Tibial nerve (tissue), 4 donors: Measurements from ENCODE around the gene CARD11. TPM values are rescaled to one million over a fixed set of nuclear protein-coding genes. Genes with fewer than 3 reads are reported as not detected.

Experiments used
- DNase-seq, 2 donors: peaks; one replicate each; pipeline ENCODE4 v3.0.0-alpha.2; 2019; ENCODE audit warnings: low spot score in 2 of 2
- H3K27ac ChIP-seq, 4 donors: fragments of 200-600 bp; sonication (generic) in 3 of 4; one replicate each; pipeline ENCODE4 v1.5.1; 2017 to 2019; ENCODE audit warnings: mild to moderate bottlenecking in 1 of 4
- H3K27me3 ChIP-seq, 2 donors: fragments of 200-600 bp; sonication (generic) in 1 of 2; one replicate each; pipeline versions ENCODE4 v1.5.1 to v1.6.0; 2017 to 2019
- H3K36me3 ChIP-seq, 3 donors: fragments of 200-600 bp; sonication (generic); one replicate each; pipeline ENCODE4 v1.5.1; 2018 to 2019
- H3K4me1 ChIP-seq, 4 donors: fragments of 200-600 bp; sonication (generic) in 3 of 4; one replicate each; pipeline ENCODE4 v1.5.1; 2017 to 2019
- H3K4me3 ChIP-seq, 4 donors: fragments of 200-600 bp; sonication (generic) in 3 of 4; one replicate each; pipeline ENCODE4 v1.5.1; 2017 to 2019; ENCODE audit warnings: mild to moderate bottlenecking in 1 of 4, moderate library complexity in 1 of 4
- H3K9me3 ChIP-seq, 4 donors: fragments of 200-600 bp; sonication (generic) in 3 of 4; one replicate each; pipeline ENCODE4 v1.5.1; 2017 to 2019
- CTCF ChIP-seq, 5 experiments: fragments of 200-600 bp in 3 of 5; fragments of 450-650 bp in 2 of 5; sonication (generic) in 3 of 5; IDR thresholded peaks; one replicate each; pipeline ENCODE4 v1.5.1; 2016 to 2019; ENCODE audit warnings: antibody characterized with exemption in 5 of 5, mild to moderate bottlenecking in 3 of 5, moderate library complexity in 2 of 5
- EP300 ChIP-seq, 2 donors: sonication (generic); formaldehyde crosslinking; IDR thresholded peaks; one replicate each; pipeline ENCODE4 v1.6.1; 2017; ENCODE audit warnings: antibody characterized with exemption in 2 of 2, mild to moderate bottlenecking in 1 of 2
- POLR2A ChIP-seq, 2 donors: fragments of 450-650 bp; IDR thresholded peaks; one replicate each; pipeline ENCODE4 v1.6.1; 2017; ENCODE audit warnings: antibody characterized with exemption in 2 of 2, mild to moderate bottlenecking in 2 of 2, moderate library complexity in 2 of 2
- WGBS, 2 donors: methylation state at CpG; one replicate each; pipeline ENCODE4 v1.1.5; 2018; 5-methylcytosine and 5-hydroxymethylcytosine counted together
- total RNA-seq, 4 donors: library from RNA; depleted of rRNA; stranded (reverse); fragments of >200 nt; gene quantifications; one replicate each; pipeline ENCODE4 v1.1.0, GENCODE V29; 2016

CARD11 gene
- total RNA-seq, 4 donors from 2014 or later, result 2.0 to 4.8 (median 3.1) TPM

GRCh38 chr7:2939193-2939885 is 104.3 kb downstream of the CARD11 start:
- H3K4me1 ChIP-seq, result no peaks in the 10 kb centered on the region
- H3K27me3 ChIP-seq, result no peaks in the 10 kb centered on the region
- DNase-seq, result no peak
- WGBS, 2 donors, result 79 to 83% methylated on average over 13 of the region's 13 CpGs
- TF ChIP-seq EP300 (IDR thresholded peaks at IDR 0.05) (no peak), POLR2A (IDR thresholded peaks at IDR 0.05) (no peak), CTCF (IDR thresholded peaks at IDR 0.05) (no peak)
- H3K27ac ChIP-seq, result no peak overlapping the region
- H3K4me3 ChIP-seq, result no peak overlapping the region
- H3K36me3 ChIP-seq, result no peaks in the 10 kb centered on the region
- peaks cover 0 to 6% (median 0%) of the 10 kb centered on the region in 4 donors for H3K9me3 ChIP-seq

- no peaks in the 10 kb centered on the region for H3K36me3 ChIP-seq
- no peak overlapping the region for H3K27ac ChIP-seq
- no peak overlapping the region for H3K4me3 ChIP-seq
- peaks cover 0 to 6% (median 0%) of the 10 kb centered on the region in 4 donors for H3K9me3 ChIP-seq
- TF ChIP-seq EP300 (IDR thresholded peaks at IDR 0.05) (no peak), CTCF (IDR thresholded peaks at IDR 0.05) (no peak), POLR2A (IDR thresholded peaks at IDR 0.05) (no peak)
- 56 to 72% methylated on average over 15 to 18 of the region's 19 CpGs for WGBS, 2 donors
- no peak for DNase-seq
- no peaks in the 10 kb centered on the region for H3K4me1 ChIP-seq
- no peaks in the 10 kb centered on the region for H3K27me3 ChIP-seq
Observed at GRCh38 chr7:2938514-2939192, 105.0 kb downstream of the CARD11 start.

- peaks cover 0 to 6% (median 0%) of the 10 kb centered on the region in 4 donors for H3K9me3 ChIP-seq
- no peaks in the 10 kb centered on the region for H3K4me1 ChIP-seq
- H3K36me3 ChIP-seq, result no peaks in the 10 kb centered on the region
- H3K27me3 ChIP-seq, result no peaks in the 10 kb centered on the region
- TF ChIP-seq POLR2A (IDR thresholded peaks at IDR 0.05) (no peak), CTCF (IDR thresholded peaks at IDR 0.05) (no peak), EP300 (IDR thresholded peaks at IDR 0.05) (no peak)
- DNase-seq, result no peak
- H3K27ac ChIP-seq, result no peak overlapping the region
- H3K4me3 ChIP-seq, result no peak overlapping the region
- 85 to 88% methylated on average over 17 to 18 of the region's 19 CpGs for WGBS, 2 donors
Observed at GRCh38 chr7:2937701-2938513, 105.8 kb downstream of the CARD11 start.

- 85 to 87% methylated on average over 26 to 29 of the region's 29 CpGs for WGBS, 2 donors
- TF ChIP-seq EP300 (IDR thresholded peaks at IDR 0.05), result no peak
- TF ChIP-seq POLR2A (IDR thresholded peaks at IDR 0.05), result no peak
- TF ChIP-seq CTCF (IDR thresholded peaks at IDR 0.05), result no peak
- no peak for DNase-seq
- H3K4me1 ChIP-seq, result no peaks in the 10 kb centered on the region
- H3K4me3 ChIP-seq, result no peak overlapping the region
- H3K27ac ChIP-seq, result no peak overlapping the region
- no peaks in the 10 kb centered on the region for H3K27me3 ChIP-seq
- no peaks in the 10 kb centered on the region for H3K36me3 ChIP-seq
- H3K9me3 ChIP-seq, result peaks cover 0 to under 1% (median 0%) of the 10 kb centered on the region in 4 donors
Observed at GRCh38 chr7:2936891-2937580, 106.6 kb downstream of the CARD11 start.
